Posterior vena cava (tissue), 2 donors: Measurements from ENCODE around the gene PRRG3. TPM values are rescaled to one million over a fixed set of nuclear protein-coding genes. Genes with fewer than 3 reads are reported as not detected.

Experiments used
- DNase-seq: peaks from one replicate; pipeline ENCODE4 v3.0.0-alpha.2; 2020; ENCODE audit warnings: low spot score
- intact Hi-C, 2 donors: fragments of 100-400 bp; cut with DNase I; formaldehyde crosslinking; loops; one replicate each; pipeline versions ENCODE4 v1.14.1 to v1.14.2; 2022 to 2023
- total RNA-seq, 2 donors: library from RNA; stranded (reverse); fragmentation: NEBNext Ultra II Directional; extraction: Animal tissue kit (Norgen Biotek cat#: 25700); gene quantifications; one replicate each; pipeline ENCODE4 v1.2.1, GENCODE V29; 2021
- donor health status: DM: yes; HTN: yes; CAD: no.
- donor health status: DM: yes; HTN: yes; CAD: no.

Gene PRRG3
- total RNA-seq, 2 donors from 2014 or later: 0.86 to 5.1 TPM

- peak; percentile 54 for DNase-seq
- intact Hi-C loops: no loop called here
Observed at GRCh38 chrX:151702741-151703340, 7.6 kb downstream of the PRRG3 start.

- DNase-seq: peak; percentile 80
- intact Hi-C loops: no loop called here
Observed at GRCh38 chrX:151703487-151703886, 8.2 kb downstream of the PRRG3 start.

- intact Hi-C loops: no loop called here
- DNase-seq: peak; percentile 31
Observed at GRCh38 chrX:151704041-151704663, 8.9 kb downstream of the PRRG3 start.

- peak; percentile 5 for DNase-seq
- intact Hi-C loops: no loop called here
Observed at GRCh38 chrX:151708821-151709220, 13.6 kb downstream of the PRRG3 start.

- DNase-seq: peak; percentile 23
- intact Hi-C loops: no loop called here
Observed at GRCh38 chrX:151710457-151710856, 15.2 kb downstream of the PRRG3 start.

- DNase-seq: peak; percentile 63
- intact Hi-C loops: no loop called here
Observed at GRCh38 chrX:151711154-151711553, 15.9 kb downstream of the PRRG3 start.

- intact Hi-C loops: no loop called here
- DNase-seq: peak; percentile 20
Observed at GRCh38 chrX:151711787-151712186, 16.5 kb downstream of the PRRG3 start.

GRCh38 chrX:151712253-151712652 is 17.0 kb downstream of the PRRG3 start:
- DNase-seq: peak; percentile 62
- intact Hi-C loops: no loop called here

GRCh38 chrX:151713849-151714248 is 18.6 kb downstream of the PRRG3 start:
- intact Hi-C loops: no loop called here
- DNase-seq: peak; percentile 38

- DNase-seq: peak; percentile 13
- intact Hi-C loops: no loop called here
Observed at GRCh38 chrX:151714362-151714761, 19.1 kb downstream of the PRRG3 start.

GRCh38 chrX:151715752-151716151 is 20.5 kb downstream of the PRRG3 start, which contains the start of gene FATE1:
TSS of gene FATE1 (plus strand) at chrX:151716035. CDS start at chrX:151716120, 85 bp downstream.
- DNase-seq: no peak
- intact Hi-C loops: no loop called here

- intact Hi-C loops: no loop called here
- DNase-seq: peak; percentile 79
Observed at GRCh38 chrX:151722241-151722846, 27.1 kb downstream of the PRRG3 start.

GRCh38 chrX:151723156-151723760 is 28.0 kb downstream of the PRRG3 start:
- peak; percentile 71 for DNase-seq
- intact Hi-C loops: no loop called here

GRCh38 chrX:151724563-151725337 is 29.5 kb downstream of the PRRG3 start:
- peak; percentile 56 for DNase-seq
- intact Hi-C loops: no loop called here

GRCh38 chrX:151725338-151725614 is 30.0 kb downstream of the PRRG3 start:
- peak; percentile 62 for DNase-seq
- intact Hi-C loops: no loop called here

- DNase-seq: no peak
- intact Hi-C loops: no loop called here
Observed at GRCh38 chrX:151726751-151727150, 31.5 kb downstream of the PRRG3 start.

GRCh38 chrX:151727346-151727745 is 32.1 kb downstream of the PRRG3 start:
- DNase-seq: peak; percentile 47
- intact Hi-C loops: no loop called here

GRCh38 chrX:151729056-151729725 is 33.9 kb downstream of the PRRG3 start:
- intact Hi-C loops: no loop called here
- peak; percentile 69 for DNase-seq

GRCh38 chrX:151734446-151734845 is 39.2 kb downstream of the PRRG3 start, which contains the start of gene CNGA2:
TSS of gene CNGA2 (plus strand) at chrX:151734746. CDS start at chrX:151738484, 3,738 bp downstream.
- DNase-seq: no peak
- intact Hi-C loops: no loop called here
